Suprapubic skin (tissue), 4 donors: ENCODE results near the gene ETFRF1. TPM values are rescaled to one million over a fixed set of nuclear protein-coding genes. Genes with fewer than 3 reads are reported as not detected.

ENCODE experiments used
- DNase-seq, 2 donors: peaks; one replicate each; pipeline ENCODE4 v3.0.0-alpha.2; 2019; ENCODE audit warnings: low spot score in 2 of 2
- H3K27ac ChIP-seq: fragments of 200-600 bp; sonication (generic); one replicate; pipeline ENCODE4 v1.5.1; 2019
- H3K27me3 ChIP-seq: fragments of 200-600 bp; sonication (generic); one replicate; pipeline ENCODE4 v1.5.1; 2019
- H3K36me3 ChIP-seq: fragments of 200-600 bp; sonication (generic); one replicate; pipeline ENCODE4 v1.5.1; 2019
- H3K4me1 ChIP-seq: fragments of 200-600 bp; sonication (generic); one replicate; pipeline ENCODE4 v1.5.1; 2019
- H3K4me3 ChIP-seq: fragments of 200-600 bp; sonication (generic); one replicate; pipeline ENCODE4 v1.5.1; 2019; ENCODE audit warnings: mild to moderate bottlenecking
- H3K9me3 ChIP-seq: fragments of 200-600 bp; sonication (generic); one replicate; pipeline ENCODE4 v1.5.1; 2019
- CTCF ChIP-seq, 2 donors: fragments of 200-600 bp in 1 of 2; fragments of 450-650 bp in 1 of 2; sonication (generic) in 1 of 2; IDR thresholded peaks; one replicate each; pipeline ENCODE4 v1.5.1; 2016 to 2019; ENCODE audit warnings: antibody characterized with exemption in 2 of 2, mild to moderate bottlenecking in 1 of 2, moderate library complexity in 1 of 2
- EP300 ChIP-seq: sonication (generic); formaldehyde crosslinking; IDR thresholded peaks from one replicate; pipeline ENCODE4 v1.6.1; 2017; ENCODE audit warnings: antibody characterized with exemption
- POLR2A ChIP-seq, 2 donors: fragments of 450-650 bp; IDR thresholded peaks; one replicate each; pipeline ENCODE4 v1.6.1; 2017; ENCODE audit warnings: antibody characterized with exemption in 2 of 2, mild to moderate bottlenecking in 2 of 2, moderate library complexity in 2 of 2
- POLR2AphosphoS5 ChIP-seq, 3 donors: sonication (generic); formaldehyde crosslinking; IDR thresholded peaks; one replicate each; pipeline ENCODE4 v1.6.1; 2017; ENCODE audit warnings: antibody characterized with exemption in 3 of 3
- WGBS: methylation state at CpG from one replicate; pipeline ENCODE4 v1.1.5; 2018; 5-methylcytosine and 5-hydroxymethylcytosine counted together
- total RNA-seq, 4 donors: library from RNA; depleted of rRNA; stranded (reverse); fragments of >200 nt; gene quantifications; one replicate each; pipeline ENCODE4 v1.1.0, GENCODE V29; 2016

The ETFRF1 gene
- total RNA-seq, 4 donors from 2014 or later, result 39.8 to 46.6 (median 41.3) TPM

- 71% methylated on average over 1 of the region's 1 CpG for WGBS
- Histone ChIP-seq H3K4me1 (no peaks in the 10 kb centered on the region), H3K27ac (no peak overlapping the region), H3K27me3 (no peaks in the 10 kb centered on the region), H3K36me3 (peaks cover 23% of the 10 kb centered on the region), H3K9me3 (no peaks in the 10 kb centered on the region), H3K4me3 (no peak overlapping the region)
- no peak for DNase-seq
- no peak for TF ChIP-seq CTCF (IDR thresholded peaks at IDR 0.05)
- no peak for TF ChIP-seq EP300
- TF ChIP-seq POLR2A (IDR thresholded peaks at IDR 0.05), result no peak
- TF ChIP-seq POLR2AphosphoS5 (IDR thresholded peaks at IDR 0.05), result no peak
Observed at GRCh38 chr12:25207846-25208245, 12.8 kb downstream of the ETFRF1 start.

GRCh38 chr12:25208554-25208953 is 13.5 kb downstream of the ETFRF1 start:
- Histone ChIP-seq H3K4me1 (no peaks in the 10 kb centered on the region), H3K4me3 (no peak overlapping the region), H3K27me3 (no peaks in the 10 kb centered on the region), H3K9me3 (no peaks in the 10 kb centered on the region), H3K36me3 (peaks cover 19% of the 10 kb centered on the region), H3K27ac (no peak overlapping the region)
- WGBS, result 88% methylated on average over 1 of the region's 1 CpG
- TF ChIP-seq CTCF (IDR thresholded peaks at IDR 0.05) (no peak), POLR2A (IDR thresholded peaks at IDR 0.05) (no peak), POLR2AphosphoS5 (IDR thresholded peaks at IDR 0.05) (no peak), EP300 (no peak)
- DNase-seq, result no peak

GRCh38 chr12:25213338-25213737 is 18.3 kb downstream of the ETFRF1 start:
- Histone ChIP-seq H3K4me3 (no peak overlapping the region), H3K4me1 (no peaks in the 10 kb centered on the region), H3K27me3 (no peaks in the 10 kb centered on the region), H3K27ac (no peak overlapping the region), H3K9me3 (no peaks in the 10 kb centered on the region), H3K36me3 (no peaks in the 10 kb centered on the region)
- no peak for DNase-seq
- WGBS, result 95% methylated on average over 1 of the region's 1 CpG
- no peak for TF ChIP-seq POLR2A (IDR thresholded peaks at IDR 0.05)
- TF ChIP-seq POLR2AphosphoS5 (IDR thresholded peaks at IDR 0.05), result no peak
- no peak for TF ChIP-seq EP300
- no peak for TF ChIP-seq CTCF (IDR thresholded peaks at IDR 0.05)

- no peak overlapping the region for H3K27ac ChIP-seq
- no peak for DNase-seq
- no peaks in the 10 kb centered on the region for H3K4me1 ChIP-seq
- no peak overlapping the region for H3K4me3 ChIP-seq
- no peaks in the 10 kb centered on the region for H3K9me3 ChIP-seq
- TF ChIP-seq POLR2A (IDR thresholded peaks at IDR 0.05) (no peak), POLR2AphosphoS5 (IDR thresholded peaks at IDR 0.05) (no peak), CTCF (IDR thresholded peaks at IDR 0.05) (no peak), EP300 (no peak)
- 18% methylated on average over 1 of the region's 1 CpG for WGBS
- no peaks in the 10 kb centered on the region for H3K27me3 ChIP-seq
- H3K36me3 ChIP-seq, result peaks cover 10% of the 10 kb centered on the region
Observed at GRCh38 chr12:25236190-25236589, 41.2 kb downstream of the ETFRF1 start.

- Histone ChIP-seq H3K27ac (no peak overlapping the region), H3K9me3 (no peaks in the 10 kb centered on the region), H3K4me1 (peaks cover 4% of the 10 kb centered on the region), H3K27me3 (no peaks in the 10 kb centered on the region), H3K36me3 (peaks cover 10% of the 10 kb centered on the region), H3K4me3 (no peak overlapping the region)
- no peak for DNase-seq
- 86% methylated on average over 4 of the region's 4 CpGs for WGBS
- TF ChIP-seq POLR2A (IDR thresholded peaks at IDR 0.05), result no peak
- no peak for TF ChIP-seq CTCF (IDR thresholded peaks at IDR 0.05)
- no peak for TF ChIP-seq EP300
- no peak for TF ChIP-seq POLR2AphosphoS5 (IDR thresholded peaks at IDR 0.05)
Observed at GRCh38 chr12:25236626-25237025, 41.6 kb downstream of the ETFRF1 start.
